WERI-Rb-1 (cell line): ENCODE results near the gene CDH18.

ENCODE experiments used
- DNase-seq: peaks from one replicate; pipeline ENCODE4 v3.0.0-alpha.2; 2020
- H3K27ac ChIP-seq: fragments of 250-450 bp; sonication (Bioruptor Pico); 2 replicates; pipeline ENCODE4 v1.5.1; 2020; ENCODE audit warnings: mild to moderate bottlenecking, moderate library complexity
- H3K27me3 ChIP-seq: fragments of 250-450 bp; sonication (Bioruptor Pico); 2 replicates; pipeline ENCODE4 v1.5.1; 2021; ENCODE audit warnings: mild to moderate bottlenecking, low read depth, moderate library complexity; ENCODE audit not compliant: insufficient read depth, severe bottlenecking
- H3K36me3 ChIP-seq: fragments of 250-450 bp; sonication (Bioruptor Pico); 2 replicates; pipeline ENCODE4 v1.5.1; 2020; ENCODE audit warnings: mild to moderate bottlenecking, moderate library complexity
- H3K4me3 ChIP-seq: 2 replicates; pipeline ENCODE4 v1.5.1; 2011; ENCODE audit warnings: low read depth, mild to moderate bottlenecking, control low read depth, low read length
- H3K9me3 ChIP-seq: fragments of 250-450 bp; sonication (Bioruptor Pico); 2 replicates; pipeline ENCODE4 v1.5.1; 2021; ENCODE audit warnings: mild to moderate bottlenecking, moderate library complexity; ENCODE audit not compliant: severe bottlenecking
- TF ChIP-seq, protein P1 (sequence below): IDR thresholded peaks from 2 replicates; pipeline ENCODE4 v1.5.1; 2011; ENCODE audit warnings: low read depth, mild to moderate bottlenecking, control low read depth, inconsistent platforms, low read length

CDH18 gene, protein sequence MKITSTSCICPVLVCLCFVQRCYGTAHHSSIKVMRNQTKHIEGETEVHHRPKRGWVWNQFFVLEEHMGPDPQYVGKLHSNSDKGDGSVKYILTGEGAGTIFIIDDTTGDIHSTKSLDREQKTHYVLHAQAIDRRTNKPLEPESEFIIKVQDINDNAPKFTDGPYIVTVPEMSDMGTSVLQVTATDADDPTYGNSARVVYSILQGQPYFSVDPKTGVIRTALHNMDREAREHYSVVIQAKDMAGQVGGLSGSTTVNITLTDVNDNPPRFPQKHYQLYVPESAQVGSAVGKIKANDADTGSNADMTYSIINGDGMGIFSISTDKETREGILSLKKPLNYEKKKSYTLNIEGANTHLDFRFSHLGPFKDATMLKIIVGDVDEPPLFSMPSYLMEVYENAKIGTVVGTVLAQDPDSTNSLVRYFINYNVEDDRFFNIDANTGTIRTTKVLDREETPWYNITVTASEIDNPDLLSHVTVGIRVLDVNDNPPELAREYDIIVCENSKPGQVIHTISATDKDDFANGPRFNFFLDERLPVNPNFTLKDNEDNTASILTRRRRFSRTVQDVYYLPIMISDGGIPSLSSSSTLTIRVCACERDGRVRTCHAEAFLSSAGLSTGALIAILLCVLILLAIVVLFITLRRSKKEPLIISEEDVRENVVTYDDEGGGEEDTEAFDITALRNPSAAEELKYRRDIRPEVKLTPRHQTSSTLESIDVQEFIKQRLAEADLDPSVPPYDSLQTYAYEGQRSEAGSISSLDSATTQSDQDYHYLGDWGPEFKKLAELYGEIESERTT

DNA sequence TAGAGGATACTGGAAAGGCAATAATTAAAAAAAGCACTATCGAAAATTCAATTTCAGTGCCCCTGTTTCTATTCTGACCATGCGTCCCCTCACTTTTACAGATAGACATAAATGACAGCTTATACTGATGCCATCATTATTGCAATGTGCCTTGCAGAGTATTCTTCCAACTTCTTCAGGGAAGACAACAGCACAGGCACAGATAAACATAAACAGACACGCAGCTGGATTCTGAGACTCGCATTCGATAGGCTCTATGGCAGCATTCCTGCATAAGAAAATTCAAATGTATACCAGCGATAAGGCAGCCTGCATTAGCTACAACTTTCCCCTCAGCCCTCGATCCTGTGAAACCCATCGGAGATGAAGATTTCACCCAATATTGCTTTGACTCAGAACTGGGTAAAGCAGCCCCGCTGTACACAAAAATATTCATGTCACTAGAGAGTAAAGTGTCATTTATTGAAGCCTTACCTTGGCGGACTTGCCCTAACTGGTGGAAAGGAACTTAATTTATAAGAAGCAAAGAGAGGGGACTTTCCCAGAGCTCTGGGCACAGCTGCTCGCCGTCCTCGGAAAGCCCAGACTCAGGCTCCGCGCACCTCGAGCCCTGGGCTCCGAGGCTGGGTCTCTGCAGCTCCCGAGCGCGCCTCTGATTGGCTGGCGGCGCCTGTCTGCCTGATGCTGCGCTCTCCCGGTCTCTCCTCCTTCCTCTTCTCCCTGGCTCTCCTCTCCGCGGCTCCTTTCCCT, at the start of gene CDH18:
CDH18 (minus strand) TSS at position 589 of the 750 bp plus-strand sequence. CDS start 149,214 bp downstream, outside the sequence.
- Histone ChIP-seq H3K36me3 (no peaks in the 10 kb centered on the region), H3K4me3 (peak within 1 kb of the TSS; percentile 86)

DNA sequence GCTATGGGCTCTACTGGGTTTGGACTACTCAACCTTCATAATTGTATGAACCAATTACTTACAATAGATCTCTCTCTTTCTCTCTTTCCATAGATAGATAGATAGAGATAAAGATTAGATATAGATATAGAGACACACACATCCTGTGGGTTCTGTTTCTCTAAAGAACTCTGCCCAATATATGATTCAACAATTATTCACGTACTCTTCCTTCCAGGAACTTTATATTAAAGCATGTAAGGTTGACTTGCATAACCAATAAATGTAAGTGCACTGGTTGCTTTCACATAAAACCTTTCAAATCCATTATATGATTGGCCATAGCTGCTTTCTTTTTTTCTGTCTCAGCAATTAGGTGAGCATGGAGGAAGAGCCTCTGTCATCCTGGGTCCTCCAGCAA, 46.7 kb upstream of the CDH18 start:
- Histone ChIP-seq H3K27me3 (no peaks in the 10 kb centered on the region), H3K36me3 (no peaks in the 10 kb centered on the region), H3K9me3 (no peaks in the 10 kb centered on the region), H3K27ac (no peak overlapping the region), H3K4me3 (no peak overlapping the region)
- TF ChIP-seq, protein P1, sequence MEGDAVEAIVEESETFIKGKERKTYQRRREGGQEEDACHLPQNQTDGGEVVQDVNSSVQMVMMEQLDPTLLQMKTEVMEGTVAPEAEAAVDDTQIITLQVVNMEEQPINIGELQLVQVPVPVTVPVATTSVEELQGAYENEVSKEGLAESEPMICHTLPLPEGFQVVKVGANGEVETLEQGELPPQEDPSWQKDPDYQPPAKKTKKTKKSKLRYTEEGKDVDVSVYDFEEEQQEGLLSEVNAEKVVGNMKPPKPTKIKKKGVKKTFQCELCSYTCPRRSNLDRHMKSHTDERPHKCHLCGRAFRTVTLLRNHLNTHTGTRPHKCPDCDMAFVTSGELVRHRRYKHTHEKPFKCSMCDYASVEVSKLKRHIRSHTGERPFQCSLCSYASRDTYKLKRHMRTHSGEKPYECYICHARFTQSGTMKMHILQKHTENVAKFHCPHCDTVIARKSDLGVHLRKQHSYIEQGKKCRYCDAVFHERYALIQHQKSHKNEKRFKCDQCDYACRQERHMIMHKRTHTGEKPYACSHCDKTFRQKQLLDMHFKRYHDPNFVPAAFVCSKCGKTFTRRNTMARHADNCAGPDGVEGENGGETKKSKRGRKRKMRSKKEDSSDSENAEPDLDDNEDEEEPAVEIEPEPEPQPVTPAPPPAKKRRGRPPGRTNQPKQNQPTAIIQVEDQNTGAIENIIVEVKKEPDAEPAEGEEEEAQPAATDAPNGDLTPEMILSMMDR: no peak
- no peak for DNase-seq

More for the DNA sequence above, at the start of gene CDH18:
- H3K27me3 ChIP-seq: no peaks in the 10 kb centered on the region
- DNase-seq: peak; percentile 84
- H3K27ac ChIP-seq: no peak within 1 kb of the TSS
- H3K9me3 ChIP-seq: no peaks in the 10 kb centered on the region
- TF ChIP-seq, protein P1: no peak

DNA sequence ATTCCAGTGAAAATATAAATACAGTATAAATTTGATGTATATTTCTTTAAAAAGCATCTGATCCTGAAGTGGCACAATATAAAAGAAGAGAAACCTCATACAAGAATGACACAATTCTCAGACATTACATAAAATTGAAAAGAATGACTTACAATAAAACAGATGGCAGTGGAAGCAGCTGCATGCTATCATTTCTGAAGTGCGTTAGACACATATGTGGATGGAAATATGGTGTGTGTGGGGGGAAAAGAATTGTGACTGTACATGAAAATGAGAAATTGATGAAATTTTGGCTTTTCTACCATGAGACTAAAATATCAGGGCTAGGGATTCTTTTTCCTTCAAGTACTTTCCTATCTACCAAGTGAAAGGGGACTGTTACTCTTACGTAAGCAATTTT, 45.9 kb upstream of the CDH18 start:
- DNase-seq: no peak
- TF ChIP-seq, protein P1: no peak
- Histone ChIP-seq H3K27me3 (no peaks in the 10 kb centered on the region), H3K4me3 (no peak overlapping the region), H3K36me3 (no peaks in the 10 kb centered on the region), H3K9me3 (no peaks in the 10 kb centered on the region), H3K27ac (no peak overlapping the region)

DNA sequence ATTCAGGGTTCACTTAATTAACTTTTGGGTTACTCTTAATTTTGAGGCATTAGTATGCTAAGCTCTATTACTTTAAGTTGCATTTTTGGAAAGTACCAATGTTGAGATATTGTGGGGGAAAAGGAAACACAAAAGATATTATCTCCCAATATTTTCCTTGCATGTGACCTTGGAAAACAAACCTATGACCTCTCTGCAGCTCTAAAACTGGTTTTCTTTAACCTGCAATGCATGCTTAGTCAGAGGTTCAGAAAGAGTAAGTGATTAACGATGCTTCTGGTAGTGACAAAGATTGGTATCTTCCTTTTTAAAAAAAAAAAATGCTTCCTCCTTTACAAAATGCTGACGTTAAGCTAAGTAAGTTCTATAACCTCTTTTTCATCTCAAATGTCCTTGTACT, 44.9 kb upstream of the CDH18 start:
- TF ChIP-seq, protein P1: no peak

DNA sequence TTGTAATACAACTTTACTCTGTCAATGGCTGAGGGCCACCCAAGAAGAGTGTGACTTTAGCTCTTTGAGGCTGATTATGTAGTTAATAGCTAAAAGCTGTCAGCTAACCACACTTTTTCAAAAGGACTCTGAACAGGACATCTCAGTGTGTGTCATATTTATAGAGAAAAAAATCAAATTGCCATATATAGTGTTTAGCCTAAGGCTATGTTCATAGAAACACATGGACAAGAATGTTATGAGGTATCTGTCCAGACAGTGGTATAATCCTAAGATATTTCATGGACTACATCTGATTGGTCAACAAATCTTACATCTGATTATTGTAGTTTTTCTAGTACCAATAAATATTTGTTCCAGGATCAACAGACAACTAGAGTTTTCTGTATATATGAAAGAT, 42.1 kb upstream of the CDH18 start:
- H3K27me3 ChIP-seq: no peaks in the 10 kb centered on the region
- no peak overlapping the region for H3K27ac ChIP-seq
- no peak overlapping the region for H3K4me3 ChIP-seq
- no peaks in the 10 kb centered on the region for H3K36me3 ChIP-seq
- no peak for DNase-seq
- TF ChIP-seq, protein P1: no peak
- no peaks in the 10 kb centered on the region for H3K9me3 ChIP-seq

More for the DNA sequence above, 44.9 kb upstream of the CDH18 start:
- Histone ChIP-seq H3K9me3 (no peaks in the 10 kb centered on the region), H3K27ac (no peak overlapping the region), H3K4me3 (no peak overlapping the region), H3K36me3 (no peaks in the 10 kb centered on the region), H3K27me3 (no peaks in the 10 kb centered on the region)
- no peak for DNase-seq
